HG03064 (cell line): ENCODE data around the gene TCF7L1.
"Not testable (repeated sequence)": the region's sequence is repeated elsewhere in the genome, so short reads cannot be mapped to it uniquely, and the experiment has no call there.

Experiments
- ATAC-seq: cut with Tn5 transposase; IDR thresholded peaks from one replicate; pipeline ENCODE4 v1.9.1; 2021; ENCODE audit warnings: low read depth; ENCODE audit not compliant: unreplicated experiment

The TCF7L1 gene

GRCh38 chr2:85180322-85181133, 47.3 kb downstream of the TCF7L1 start:
- no peak for ATAC-seq

DNA sequence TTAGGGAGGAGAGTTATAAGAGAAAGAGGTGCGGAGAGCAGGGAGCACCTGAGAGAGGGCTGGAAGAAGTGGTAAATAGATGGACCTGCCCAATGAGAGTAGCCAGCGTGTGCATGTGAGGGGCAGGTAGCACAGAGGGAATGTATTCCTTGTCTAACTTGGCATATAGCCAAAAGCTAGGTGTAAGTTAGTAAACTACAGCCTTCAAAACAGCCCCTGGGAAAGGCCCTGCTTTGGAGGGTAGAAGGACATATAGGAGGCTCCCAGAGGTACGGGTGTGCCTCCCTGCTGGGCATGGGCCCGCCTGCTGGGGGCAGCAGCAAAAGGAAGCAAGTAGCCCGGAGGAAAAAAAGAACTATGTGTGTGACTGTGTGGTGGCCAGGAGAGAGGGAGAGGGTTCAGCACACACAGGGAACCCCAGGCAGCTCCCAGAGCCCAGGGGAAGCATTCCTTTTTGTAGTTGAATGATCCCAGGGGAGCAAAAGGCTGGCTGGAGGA, 48.0 kb downstream of the TCF7L1 start:
- ATAC-seq: no peak

DNA sequence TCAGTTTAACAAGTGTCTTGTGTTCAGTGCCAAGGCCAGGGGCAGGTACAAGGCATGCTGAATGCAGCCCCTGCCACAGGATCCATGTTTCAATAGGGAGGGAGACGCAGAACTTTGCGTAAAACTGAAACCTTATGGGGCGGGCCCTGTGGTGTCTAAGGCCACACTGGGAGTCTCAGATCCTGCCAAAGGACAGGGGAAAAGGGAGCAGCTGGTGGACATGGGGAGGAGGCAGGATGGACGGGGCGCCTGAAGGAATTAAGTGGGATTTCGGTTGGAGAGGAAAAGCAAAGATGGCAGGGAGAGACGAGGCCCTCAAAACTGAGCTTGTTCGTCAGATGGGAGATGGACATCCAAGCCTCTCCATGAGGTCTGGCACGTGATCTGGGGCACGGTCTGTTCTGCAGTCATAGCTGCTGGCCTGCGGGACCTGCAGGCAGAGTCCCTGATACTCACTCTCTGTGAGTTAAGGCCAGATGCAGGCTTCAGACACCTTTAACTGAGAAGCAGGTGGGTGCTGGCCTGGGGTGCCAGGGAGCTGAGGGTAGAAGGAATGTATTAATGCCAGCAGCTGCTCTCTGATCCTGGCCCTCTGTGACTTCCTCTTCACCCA, 48.8 kb downstream of the TCF7L1 start:
- ATAC-seq: no peak

DNA sequence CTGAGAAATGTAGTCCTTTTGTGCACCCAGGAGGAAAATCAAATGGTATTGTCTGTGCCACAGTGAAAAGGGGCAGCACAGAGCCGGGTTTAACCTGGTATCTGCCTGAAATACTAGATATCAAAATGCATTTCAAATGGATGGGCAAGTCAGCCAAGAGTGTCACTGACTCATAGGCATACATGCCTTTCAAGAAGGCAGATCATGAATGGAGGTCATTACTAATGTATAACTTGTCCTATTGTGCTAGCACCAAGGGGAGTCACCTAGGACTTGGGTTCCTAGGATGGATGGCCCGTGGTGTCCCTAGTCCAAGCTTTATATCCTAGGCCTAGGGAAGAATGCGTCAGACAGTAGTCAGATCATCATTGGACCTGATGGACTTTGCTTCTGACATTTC, 49.9 kb downstream of the TCF7L1 start:
- ATAC-seq: no peak

- no peak for ATAC-seq
Measured at GRCh38 chr2:85183479-85183878, 50.3 kb downstream of the TCF7L1 start.

DNA sequence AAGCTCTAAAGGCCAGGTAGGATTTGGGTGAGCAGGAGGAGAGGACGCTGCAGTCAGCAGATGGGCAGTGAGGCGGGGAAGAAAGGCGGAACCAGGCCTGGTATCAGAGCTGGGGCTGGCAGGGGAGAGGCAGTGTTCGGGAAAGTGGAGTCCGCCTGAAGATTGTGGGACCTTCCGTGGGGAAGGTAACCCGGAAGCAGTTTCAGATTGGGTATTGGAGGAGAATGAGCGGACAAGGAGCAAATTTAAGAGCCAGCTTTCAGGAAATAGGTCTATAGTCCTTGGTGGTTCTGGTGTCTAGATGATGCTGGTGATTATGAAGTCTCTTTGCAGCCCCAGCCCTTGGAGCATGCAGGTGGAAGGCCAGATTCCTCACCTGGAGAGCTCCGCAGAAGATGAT, 51.0 kb downstream of the TCF7L1 start:
- no peak for ATAC-seq

DNA sequence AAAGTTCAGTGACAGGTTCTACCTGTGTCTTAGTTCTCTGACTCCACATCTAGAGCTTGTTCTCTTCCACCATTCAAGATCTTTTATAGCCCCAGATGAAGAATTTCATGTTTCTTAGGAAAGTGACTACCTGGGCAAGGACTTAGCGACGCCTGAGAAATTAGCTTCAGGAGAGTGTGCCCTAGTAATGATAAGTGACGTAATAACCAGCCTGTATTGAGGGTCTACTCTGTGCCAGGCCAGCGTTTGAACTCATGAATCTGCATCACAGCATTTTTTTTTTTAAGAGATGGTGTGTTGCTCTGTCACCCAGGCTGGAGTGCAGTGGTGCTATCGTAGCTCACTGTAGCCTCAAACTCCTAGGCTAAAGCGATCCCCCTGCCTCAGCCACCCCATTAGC, 51.8 kb downstream of the TCF7L1 start:
- ATAC-seq: no peak

DNA sequence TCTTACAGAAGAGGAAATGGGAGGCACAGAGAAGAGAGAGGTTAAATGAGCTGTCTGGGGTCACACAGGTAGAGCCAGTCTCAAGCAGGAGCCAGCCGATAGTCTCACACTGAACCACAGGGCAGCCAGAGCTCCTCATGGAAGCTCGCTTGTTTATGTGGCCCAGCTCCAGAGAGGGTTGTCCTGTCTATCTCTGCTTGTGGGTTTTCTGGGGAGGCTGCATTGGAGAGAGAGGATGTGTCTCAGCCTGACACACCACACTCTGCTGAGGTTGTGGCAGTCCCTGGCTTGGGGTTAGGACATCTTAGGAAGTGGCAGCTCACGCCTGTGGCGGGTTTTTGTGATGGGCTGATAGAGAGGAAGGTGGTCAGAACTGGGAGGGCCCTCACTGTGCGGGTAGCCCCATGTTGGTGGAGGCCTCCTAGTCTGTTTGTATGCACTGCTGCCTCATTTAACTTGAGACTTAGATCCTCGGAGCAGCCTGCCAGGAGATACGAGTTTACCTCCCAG, 52.3 kb downstream of the TCF7L1 start:
- no peak for ATAC-seq

DNA sequence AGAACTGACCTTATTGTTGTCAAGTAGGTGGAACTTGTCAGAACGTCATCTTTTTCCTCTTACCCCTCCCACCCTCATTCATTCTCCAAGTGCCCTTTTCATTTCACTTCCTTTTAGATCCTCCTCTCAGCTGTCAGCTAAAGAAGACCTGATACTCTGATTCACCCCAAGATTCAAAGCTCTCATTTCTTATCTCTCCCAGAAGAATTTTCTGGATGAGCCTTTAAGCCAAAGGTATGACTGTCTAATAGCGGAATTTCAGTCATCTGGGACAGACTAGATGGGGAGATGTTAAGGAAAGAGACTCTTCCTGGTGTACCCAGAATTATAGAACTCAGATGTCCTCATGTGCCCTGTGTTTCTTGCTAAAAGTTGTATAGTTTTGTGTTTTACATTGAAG, 53.9 kb downstream of the TCF7L1 start:
- no peak for ATAC-seq

GRCh38 chr2:85188852-85189251, 55.7 kb downstream of the TCF7L1 start:
- no peak for ATAC-seq

GRCh38 chr2:85189606-85190270, 56.5 kb downstream of the TCF7L1 start:
- ATAC-seq: no peak

DNA sequence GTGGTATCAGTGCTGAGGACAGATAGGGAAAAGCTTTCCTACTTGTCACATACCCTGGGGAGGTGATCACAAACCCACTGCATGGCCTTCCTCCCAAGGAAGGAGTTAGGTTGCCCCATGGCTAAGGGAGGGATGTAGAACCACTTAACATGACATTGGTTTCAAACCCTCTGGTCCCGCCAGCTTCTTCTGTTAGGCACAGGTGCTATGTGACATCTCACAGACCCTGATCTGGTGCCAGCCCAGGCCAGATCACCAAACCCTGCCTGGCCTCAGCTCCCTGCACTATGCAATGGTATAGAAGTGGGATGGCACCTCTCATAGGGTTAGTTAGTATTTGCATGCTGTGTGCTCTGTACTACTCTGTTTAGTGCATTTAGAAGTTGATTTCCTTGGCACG, 58.0 kb downstream of the TCF7L1 start:
- ATAC-seq: no peak

GRCh38 chr2:85194780-85195480, 61.7 kb downstream of the TCF7L1 start:
- no peak for ATAC-seq

- no peak for ATAC-seq
Measured at GRCh38 chr2:85195956-85196355, 62.8 kb downstream of the TCF7L1 start.

GRCh38 chr2:85199698-85200097, 66.5 kb downstream of the TCF7L1 start:
- no peak for ATAC-seq

GRCh38 chr2:85209887-85210286, 76.7 kb downstream of the TCF7L1 start:
- ATAC-seq: no peak

DNA sequence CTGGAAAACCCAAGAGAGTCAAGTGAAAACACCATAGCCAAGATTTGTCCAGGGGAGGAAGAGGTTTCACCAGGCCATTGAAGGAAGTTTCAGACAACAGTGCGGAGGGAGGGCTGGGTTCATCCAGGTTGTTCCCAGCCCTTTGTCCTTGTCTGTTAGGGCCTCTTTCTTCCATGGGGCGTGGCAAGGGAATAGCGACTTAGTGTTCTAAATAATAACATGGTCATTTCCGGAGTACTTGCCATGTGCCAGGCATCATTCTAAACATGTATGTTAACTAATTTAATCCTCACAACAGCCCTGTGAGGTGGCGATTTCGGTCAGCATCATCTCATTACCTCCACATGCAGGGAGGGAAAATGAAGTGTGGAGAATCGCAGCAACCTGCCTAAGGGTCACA, 77.3 kb downstream of the TCF7L1 start:
- no peak for ATAC-seq

DNA sequence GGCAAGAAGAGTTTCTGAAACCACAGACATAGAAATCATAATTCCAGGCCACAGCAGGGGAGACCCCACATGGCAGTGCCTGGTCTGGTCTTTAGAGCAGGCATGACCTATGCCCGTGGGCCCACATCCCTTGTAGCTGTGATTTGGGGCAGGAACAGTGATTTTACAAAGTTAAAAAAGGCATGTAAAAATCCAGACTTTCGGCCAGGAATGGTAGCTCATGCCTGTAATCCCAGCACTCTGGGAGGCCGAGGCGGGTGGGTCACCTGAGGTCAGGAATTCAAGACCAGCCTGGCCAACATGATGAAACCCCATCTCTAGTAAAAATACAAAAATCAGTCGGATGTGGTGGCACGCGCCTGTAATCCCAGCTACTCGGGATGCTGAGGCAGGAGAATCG, 78.4 kb downstream of the TCF7L1 start:
- not testable (repeated sequence) for ATAC-seq

DNA sequence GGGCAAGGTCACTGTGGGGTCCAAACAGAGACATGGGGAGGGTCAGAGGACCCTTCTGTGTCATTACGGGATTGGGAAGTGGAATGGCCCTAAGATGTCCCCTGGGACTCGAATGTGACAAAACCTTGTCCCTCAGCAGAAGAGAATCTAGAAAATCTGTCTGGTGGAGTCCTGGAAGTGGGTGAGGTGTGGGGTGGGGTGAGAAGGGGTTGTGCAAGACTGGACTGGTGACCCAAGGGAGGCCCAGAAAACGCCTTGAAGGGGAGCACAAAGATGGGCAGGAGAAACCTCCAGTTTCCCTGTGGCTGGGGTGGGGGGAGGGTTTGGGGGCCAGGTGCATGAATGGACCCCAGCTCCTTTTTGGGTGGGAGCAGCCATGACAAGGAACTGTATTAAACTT, 79.6 kb downstream of the TCF7L1 start:
- no peak for ATAC-seq

- ATAC-seq: no peak
Measured at GRCh38 chr2:85213404-85213803, 80.2 kb downstream of the TCF7L1 start.
